ENCODE results near the gene NPLOC4. TPM values are rescaled to one million over a fixed set of nuclear protein-coding genes. Genes with fewer than 3 reads are reported as not detected.

NPLOC4 gene
- total and polyA plus RNA-seq, 2 of the 13 experiments (the other 11 are each of a cell fraction or from before 2014, with no cell fraction given): 57.0 to 97.0 TPM

GRCh38 chr17:81513753-81514488 is 123.0 kb downstream of the NPLOC4 start (continued):
- TF ChIP-seq STAT5B (CRISPR knock-in tag; IDR thresholded peaks at IDR 0.05): no peak
- 0 out of 2 replicates have a peak, but pooled peaks have one; percentile 37 for TF ChIP-seq ZNF598 (CRISPR knock-in tag; IDR thresholded peaks at IDR 0.05; ENCODE audit: borderline replicate concordance)
- TF ChIP-seq ZMYM4 (CRISPR knock-in tag; IDR thresholded peaks at IDR 0.05): no peak
- TF ChIP-seq ZNF33B (CRISPR knock-in tag; IDR thresholded peaks at IDR 0.05): 0 out of 2 replicates have a peak, but pooled peaks have one; percentile 30
- 0 out of 2 replicates have a peak, but pooled peaks have one; percentile 4 for TF ChIP-seq ZNF224 (CRISPR knock-in tag; IDR thresholded peaks at IDR 0.05)
- TF ChIP-seq GZF1 (CRISPR knock-in tag; IDR thresholded peaks at IDR 0.05): no peak
- peak; percentile 11; the same call in 1 of the 2 replicates for TF ChIP-seq NRL (CRISPR knock-in tag; IDR thresholded peaks at IDR 0.05; ENCODE audit: borderline replicate concordance)
- TF ChIP-seq MAZ (IDR thresholded peaks at IDR 0.05; ENCODE audit: borderline replicate concordance, low read depth, low read length): no peak; the same call in 1 of the 2 replicates
- no peak; the same call in 1 of the 2 replicates for TF ChIP-seq MAZ (CRISPR knock-in tag; IDR thresholded peaks at IDR 0.05; ENCODE audit: low read depth)
- TF ChIP-seq PAF1 (CRISPR knock-in tag; IDR thresholded peaks at IDR 0.05): no peak
- TF ChIP-seq ESRRA (CRISPR knock-in tag; IDR thresholded peaks at IDR 0.05; ENCODE audit: low read depth): no peak
- TF ChIP-seq FOXP4 (CRISPR knock-in tag; IDR thresholded peaks at IDR 0.05): no peak
- TF ChIP-seq ZHX1 (CRISPR knock-in tag; IDR thresholded peaks at IDR 0.05; ENCODE audit: low read depth): no peak
- TF ChIP-seq ATF5 (CRISPR knock-in tag; IDR thresholded peaks at IDR 0.05; ENCODE audit: low read depth): no peak
- peak; percentile 53; the same call in 1 of the 2 replicates for TF ChIP-seq RARA (CRISPR knock-in tag; IDR thresholded peaks at IDR 0.05)
- TF ChIP-seq THRA (CRISPR knock-in tag; IDR thresholded peaks at IDR 0.05; ENCODE audit: borderline replicate concordance): no peak
- TF ChIP-seq NFRKB (IDR thresholded peaks at IDR 0.05): no peak
- no peak for TF ChIP-seq ZBTB14 (CRISPR knock-in tag; IDR thresholded peaks at IDR 0.05)
- TF ChIP-seq HNRNPK (IDR thresholded peaks at IDR 0.05; ENCODE audit: low read depth, low read length, poor library complexity, severe bottlenecking): peak; percentile 24
- no peak for TF ChIP-seq ZNF432 (CRISPR knock-in tag; IDR thresholded peaks at IDR 0.05; ENCODE audit: borderline replicate concordance)
- TF ChIP-seq TP53 (CRISPR knock-in tag; conservative IDR thresholded peaks at IDR 0.05): peak; percentile 74; the same call in 1 of the 2 replicates
- TF ChIP-seq BORCS8-MEF2B (CRISPR knock-in tag; IDR thresholded peaks at IDR 0.05): no peak

All from HepG2 (cell line).